HepG2 (cell line): ENCODE data around the gene ERMAP.

Source experiments
- ATF2 ChIP-seq: sonication (generic); formaldehyde crosslinking; IDR thresholded peaks from 2 replicates; pipeline ENCODE4 v1.4.0; 2020; ENCODE audit warnings: missing genetic modification reagents
- CTCF ChIP-seq: sonication (generic); formaldehyde crosslinking; IDR thresholded peaks from 2 replicates; pipeline ENCODE4 v1.5.0; 2020; ENCODE audit warnings: mild to moderate bottlenecking, missing genetic modification reagents, moderate library complexity
- TAF15 ChIP-seq: fragments of 200-400 bp; formaldehyde crosslinking; IDR thresholded peaks from one replicate; pipeline ENCODE4 v1.6.1; 2018; ENCODE audit warnings: mild to moderate bottlenecking, low read depth, low read length; ENCODE audit not compliant: poor library complexity, severe bottlenecking

- no peak for TF ChIP-seq CTCF (CRISPR knock-in tag)
- no peak for TF ChIP-seq ATF2
- no peak for TF ChIP-seq TAF15
Observed at GRCh38 chr1:42841010-42841409, 24.1 kb downstream of the ERMAP start.
